A673 (cell line): ENCODE data around the gene APBB3. TPM values are rescaled to one million over a fixed set of nuclear protein-coding genes. Genes with fewer than 3 reads are reported as not detected.

Experiments
- BruUV-seq: library from RNA; stranded (reverse); fragments of 400-500 nt; replicated peaks from 2 replicates; lab custom pipeline; 2021; lab: Mats Ljungman, UMichigan
- CTCF ChIA-PET: fragments of 300-600 bp; sonication (Branson Sonifier 250); formaldehyde crosslinking; loops from one replicate; lab custom pipeline; 2022; ENCODE audit warnings: antibody characterized with exemption; lab: Charles Lee
- POLR2A ChIA-PET: fragments of 300-600 bp; sonication (Branson Sonifier 250); formaldehyde crosslinking; loops from one replicate; lab custom pipeline; 2022; ENCODE audit warnings: antibody characterized with exemption; ENCODE audit not compliant: low non-redundant PET; lab: Charles Lee
- DNase-seq: peaks from one replicate; pipeline ENCODE4 v3.0.0-alpha.2; 2015; ENCODE audit warnings: low spot score
- H3K27ac ChIP-seq: fragments of 200-600 bp; sonication (generic); 2 replicates; pipeline ENCODE4 v1.5.1; 2016; ENCODE audit warnings: mixed run types, low read depth, mild to moderate bottlenecking, mixed read lengths, antibody characterized with exemption, low read length; ENCODE audit not compliant: poor library complexity, severe bottlenecking
- H3K27me3 ChIP-seq: fragments of 200-600 bp; sonication (generic); replicated peaks from 2 replicates; pipeline ENCODE4 v1.6.1; 2017; ENCODE audit warnings: mixed run types, low read depth, mild to moderate bottlenecking, mixed read lengths, antibody characterized with exemption, low read length; ENCODE audit not compliant: insufficient read depth, poor library complexity
- H3K36me3 ChIP-seq: fragments of 200-600 bp; sonication (generic); 2 replicates; pipeline ENCODE4 v1.6.1; 2016; ENCODE audit warnings: mixed run types, mild to moderate bottlenecking, mixed read lengths, antibody characterized with exemption, low read length; ENCODE audit not compliant: insufficient read depth, poor library complexity, severe bottlenecking
- H3K4me1 ChIP-seq: fragments of 200-600 bp; sonication (generic); 2 replicates; pipeline ENCODE4 v1.6.1; 2017; ENCODE audit warnings: mixed run types, mild to moderate bottlenecking, mixed read lengths, antibody characterized with exemption, low read length; ENCODE audit not compliant: insufficient read depth, poor library complexity, severe bottlenecking
- H3K4me3 ChIP-seq: fragments of 200-600 bp; sonication (generic); 2 replicates; pipeline ENCODE4 v1.5.1; 2016; ENCODE audit warnings: low read depth, mixed run types, mild to moderate bottlenecking, mixed read lengths, low read length; ENCODE audit not compliant: poor library complexity, severe bottlenecking
- H3K9me3 ChIP-seq: fragments of 200-600 bp; sonication (generic); 2 replicates; pipeline ENCODE4 v1.6.1; 2016; ENCODE audit warnings: mixed run types, low read depth, mild to moderate bottlenecking, mixed read lengths, antibody characterized with exemption, low read length; ENCODE audit not compliant: poor library complexity, severe bottlenecking
- EZH2 ChIP-seq: fragments of 200-600 bp; sonication (generic); IDR thresholded peaks from 2 replicates; pipeline ENCODE4 v1.6.1; 2017; ENCODE audit warnings: borderline replicate concordance, low read depth, mild to moderate bottlenecking, mixed read lengths, antibody characterized with exemption, low read length; ENCODE audit not compliant: poor library complexity, severe bottlenecking
- intact Hi-C: fragments of 100-400 bp; cut with micrococcal nuclease; formaldehyde crosslinking; loops from one replicate; pipeline ENCODE4 v1.10.0; 2022; ENCODE audit not compliant: unreplicated experiment
- total RNA-seq: library from RNA; stranded (reverse); gene quantifications from 2 replicates; pipeline ENCODE4 v1.2.3, GENCODE V29; 2021
- TF ChIP-seq, protein P1 (sequence below): fragments of 300-800, 200-600 bp; sonication (generic); conservative IDR thresholded peaks from 2 replicates; pipeline ENCODE4 v1.5.1; 2017; ENCODE audit warnings: low read depth, mild to moderate bottlenecking, antibody characterized with exemption, low read length, moderate library complexity, mixed read lengths

APBB3 gene
- total RNA-seq, 1 experiment from 2014 or later: 27.8 TPM

DNA sequence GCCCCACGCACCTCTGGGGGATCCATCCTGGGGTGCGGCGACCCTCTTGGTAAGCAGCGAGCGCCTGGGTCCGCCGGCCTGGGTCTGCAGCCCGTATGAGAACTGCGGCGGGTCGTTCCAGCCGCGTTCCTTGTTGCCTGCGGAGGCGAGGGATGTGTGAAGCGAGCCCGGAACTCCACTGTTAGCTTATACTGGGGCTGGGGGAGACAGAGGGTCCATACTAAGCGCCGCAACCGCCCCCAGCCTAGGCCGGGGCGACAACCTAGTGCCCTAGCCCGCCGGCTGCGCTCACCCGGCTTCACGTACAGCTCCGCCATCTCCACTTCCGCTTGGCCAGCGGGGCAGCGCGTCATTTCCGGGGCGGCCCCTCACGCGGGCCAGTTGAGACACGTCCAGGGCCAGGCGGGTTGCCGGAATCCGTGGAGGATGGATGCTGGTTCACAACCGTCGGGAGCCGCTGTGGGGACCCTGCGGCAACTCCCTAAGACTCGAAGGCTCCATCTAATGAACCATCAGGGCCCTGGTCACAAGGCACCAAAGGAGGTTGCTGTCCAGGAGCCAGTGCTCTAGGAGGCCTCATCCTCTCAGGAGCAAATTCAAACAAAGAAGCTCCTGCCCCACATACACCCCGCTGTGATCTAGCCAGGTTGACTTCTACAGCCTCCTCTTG is 7.1 kb downstream of the APBB3 start, which contains the start of gene SRA1:
SRA1 (minus strand) TSS at position 338 of the 670 bp plus-strand sequence; CDS start at position 317, 21 bp downstream.
- peaks cover 11% of the 10 kb centered on the region for H3K36me3 ChIP-seq
- POLR2A ChIA-PET: interaction anchor here (1.0 to 1.3 kb wide), 2 partner anchors 9 to 10 kb away, joined by 5 read pairs; no protein-coding TSS in a partner anchor
- intact Hi-C loops: loop anchor here (10.0 kb wide), 1 partner anchor 158 kb away; no protein-coding TSS in a partner anchor
- DNase-seq: peak; percentile 94
- no TSS peak for BruUV-seq
- CTCF ChIA-PET: no interaction called here
- H3K9me3 ChIP-seq: no peaks in the 10 kb centered on the region
- no peak for TF ChIP-seq EZH2
- TF ChIP-seq, protein P1, sequence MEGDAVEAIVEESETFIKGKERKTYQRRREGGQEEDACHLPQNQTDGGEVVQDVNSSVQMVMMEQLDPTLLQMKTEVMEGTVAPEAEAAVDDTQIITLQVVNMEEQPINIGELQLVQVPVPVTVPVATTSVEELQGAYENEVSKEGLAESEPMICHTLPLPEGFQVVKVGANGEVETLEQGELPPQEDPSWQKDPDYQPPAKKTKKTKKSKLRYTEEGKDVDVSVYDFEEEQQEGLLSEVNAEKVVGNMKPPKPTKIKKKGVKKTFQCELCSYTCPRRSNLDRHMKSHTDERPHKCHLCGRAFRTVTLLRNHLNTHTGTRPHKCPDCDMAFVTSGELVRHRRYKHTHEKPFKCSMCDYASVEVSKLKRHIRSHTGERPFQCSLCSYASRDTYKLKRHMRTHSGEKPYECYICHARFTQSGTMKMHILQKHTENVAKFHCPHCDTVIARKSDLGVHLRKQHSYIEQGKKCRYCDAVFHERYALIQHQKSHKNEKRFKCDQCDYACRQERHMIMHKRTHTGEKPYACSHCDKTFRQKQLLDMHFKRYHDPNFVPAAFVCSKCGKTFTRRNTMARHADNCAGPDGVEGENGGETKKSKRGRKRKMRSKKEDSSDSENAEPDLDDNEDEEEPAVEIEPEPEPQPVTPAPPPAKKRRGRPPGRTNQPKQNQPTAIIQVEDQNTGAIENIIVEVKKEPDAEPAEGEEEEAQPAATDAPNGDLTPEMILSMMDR: 0 out of 2 replicates have a peak, but pooled peaks have one; percentile 10
- peak within 1 kb of the TSS; percentile 82 for H3K4me3 ChIP-seq
- peaks cover 14% of the 10 kb centered on the region for H3K4me1 ChIP-seq
- H3K27me3 ChIP-seq: no peaks in the 10 kb centered on the region
- peak within 1 kb of the TSS; percentile 95 for H3K27ac ChIP-seq

GRCh38 chr5:140556438-140556837 is 8.0 kb downstream of the APBB3 start:
- CTCF ChIA-PET: no interaction called here
- TF ChIP-seq, protein P1: no peak
- no TSS peak for BruUV-seq
- H3K4me3 ChIP-seq: peak overlapping the region; percentile 82
- H3K36me3 ChIP-seq: peaks cover 18% of the 10 kb centered on the region
- DNase-seq: no peak
- no peaks in the 10 kb centered on the region for H3K27me3 ChIP-seq
- intact Hi-C loops: loop anchor here (10.0 kb wide), 1 partner anchor 158 kb away; no protein-coding TSS in a partner anchor
- peak overlapping the region; percentile 95 for H3K27ac ChIP-seq
- H3K4me1 ChIP-seq: peaks cover 14% of the 10 kb centered on the region
- POLR2A ChIA-PET: no interaction called here
- H3K9me3 ChIP-seq: no peaks in the 10 kb centered on the region

- Histone ChIP-seq H3K36me3 (peaks cover 24% of the 10 kb centered on the region), H3K4me3 (peak overlapping the region; percentile 82), H3K4me1 (peaks cover 14% of the 10 kb centered on the region), H3K27ac (peak overlapping the region; percentile 95), H3K9me3 (no peaks in the 10 kb centered on the region), H3K27me3 (no peaks in the 10 kb centered on the region)
- no TSS peak for BruUV-seq
- no peak for TF ChIP-seq EZH2
- TF ChIP-seq, protein P1: no peak
- CTCF ChIA-PET: no interaction called here
- no peak for DNase-seq
- intact Hi-C loops: loop anchor here (10.0 kb wide), 1 partner anchor 159 kb away; no protein-coding TSS in a partner anchor
- POLR2A ChIA-PET: no interaction called here
Measured at GRCh38 chr5:140555747-140556312, 8.6 kb downstream of the APBB3 start.
